T-helper 2 cell treated with Interferon-gamma antibody and Interleukin-4, amounts not matched to agents 5 μg/mL and 100 μg/mL, for 36 hours (primary cell): Measurements from ENCODE around the gene ALX3.
A peak's percentile ranks its signal among the peaks of the same experiment; 100 is the strongest.

Source experiments
- DNase-seq: peaks from one replicate; pipeline ENCODE4 v3.0.0; 2021; ENCODE audit warnings: low spot score
- H3K27ac Mint-ChIP-seq: one replicate; pipeline ENCODE4 v1.8.0; 2021; ENCODE audit warnings: mild to moderate bottlenecking, mixed read lengths
- H3K27me3 Mint-ChIP-seq: one replicate; pipeline ENCODE4 v1.8.0; 2021; ENCODE audit warnings: low read depth, mixed read lengths
- H3K36me3 Mint-ChIP-seq: one replicate; pipeline ENCODE4 v1.8.0; 2021; ENCODE audit warnings: low read depth, mixed read lengths
- H3K4me1 Mint-ChIP-seq: one replicate; pipeline ENCODE4 v1.8.0; 2021; ENCODE audit warnings: low read depth, mixed read lengths
- H3K4me3 Mint-ChIP-seq: one replicate; pipeline ENCODE4 v1.8.0; 2022; ENCODE audit warnings: mild to moderate bottlenecking, moderate library complexity, mixed read lengths
- H3K9me3 Mint-ChIP-seq: one replicate; pipeline ENCODE4 v1.8.0; 2021; ENCODE audit warnings: mixed read lengths

Gene ALX3

DNA sequence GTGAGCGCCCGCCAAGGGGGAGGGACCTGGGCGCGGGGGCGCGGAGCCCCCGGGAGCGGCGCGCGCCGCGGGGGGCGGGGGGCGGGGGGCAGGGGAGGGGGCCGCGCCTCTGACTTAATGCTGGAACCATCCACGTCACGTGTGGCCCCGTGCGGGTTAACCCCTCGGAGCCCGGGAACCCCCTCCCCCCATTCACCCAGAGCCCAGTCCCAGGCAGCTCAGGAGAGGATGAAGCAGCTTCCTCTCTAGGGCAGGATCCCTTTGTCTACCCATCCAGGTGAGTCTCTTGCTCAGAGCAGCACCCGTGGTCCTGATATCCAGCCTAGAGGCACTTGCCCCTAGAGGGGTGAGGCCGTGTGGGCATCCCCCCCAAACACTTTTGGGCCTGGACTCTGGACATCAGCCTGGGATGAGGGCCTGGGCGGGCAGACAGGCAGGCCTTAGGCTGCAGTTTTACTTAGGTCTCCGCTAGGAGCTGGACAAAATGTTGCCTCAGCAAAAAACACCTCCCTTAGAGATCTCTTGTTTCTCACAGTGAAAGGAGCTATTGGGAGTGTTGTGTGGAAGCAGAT, at the start of gene ALX3:
Gene ALX3 (minus strand): TSS at position 2 of the 572 bp plus-strand sequence. CDS start 60 bp downstream, outside the sequence.
- no peak for DNase-seq
- Mint-ChIP-seq H3K27ac (no peak within 1 kb of the TSS), H3K27me3 (peaks cover 86% of the 10 kb centered on the region), H3K9me3 (no peaks in the 10 kb centered on the region), H3K4me3 (no peak within 1 kb of the TSS), H3K36me3 (no peaks in the 10 kb centered on the region), H3K4me1 (peaks cover 7% of the 10 kb centered on the region)

GRCh38 chr1:110119843-110120242, 49.4 kb upstream of the ALX3 start:
- no peak for DNase-seq
- H3K4me1 Mint-ChIP-seq: no peaks in the 10 kb centered on the region
- no peak overlapping the region for H3K4me3 Mint-ChIP-seq
- peaks cover 14% of the 10 kb centered on the region for H3K9me3 Mint-ChIP-seq
- H3K27ac Mint-ChIP-seq: no peak overlapping the region
- peaks cover 5% of the 10 kb centered on the region for H3K36me3 Mint-ChIP-seq
- peaks cover 17% of the 10 kb centered on the region for H3K27me3 Mint-ChIP-seq

GRCh38 chr1:110118636-110119396, 48.3 kb upstream of the ALX3 start:
- Mint-ChIP-seq H3K27me3 (peaks cover 16% of the 10 kb centered on the region), H3K27ac (no peak overlapping the region), H3K4me1 (no peaks in the 10 kb centered on the region), H3K36me3 (peaks cover 5% of the 10 kb centered on the region), H3K4me3 (no peak overlapping the region), H3K9me3 (peaks cover 14% of the 10 kb centered on the region)
- no peak for DNase-seq

DNA sequence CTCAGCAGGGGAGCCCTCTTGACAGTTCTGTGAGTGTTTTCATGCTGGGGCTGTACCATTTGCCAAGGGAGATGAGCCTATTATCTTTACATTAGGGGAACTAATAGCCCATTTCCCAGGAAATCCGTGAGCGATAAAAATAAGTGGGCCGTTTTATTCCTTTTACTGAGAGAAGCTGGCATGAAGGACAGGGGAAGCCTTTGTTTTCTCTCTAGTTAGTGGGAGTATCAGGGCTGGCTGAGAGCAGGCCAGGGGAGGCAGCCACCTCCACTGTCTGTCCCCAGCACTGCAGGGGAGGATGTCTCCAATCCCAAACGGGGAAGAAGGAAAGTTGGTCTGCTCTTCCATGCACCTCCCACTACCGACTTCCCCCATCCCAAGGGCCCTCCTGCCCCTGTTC, 44.3 kb upstream of the ALX3 start:
- Mint-ChIP-seq H3K9me3 (no peaks in the 10 kb centered on the region), H3K4me3 (no peak overlapping the region), H3K27ac (no peak overlapping the region), H3K36me3 (no peaks in the 10 kb centered on the region), H3K4me1 (no peaks in the 10 kb centered on the region), H3K27me3 (peaks cover 17% of the 10 kb centered on the region)
- DNase-seq: no peak

GRCh38 chr1:110114173-110114572, 43.7 kb upstream of the ALX3 start:
- Mint-ChIP-seq H3K27ac (no peak overlapping the region), H3K36me3 (no peaks in the 10 kb centered on the region)

DNA sequence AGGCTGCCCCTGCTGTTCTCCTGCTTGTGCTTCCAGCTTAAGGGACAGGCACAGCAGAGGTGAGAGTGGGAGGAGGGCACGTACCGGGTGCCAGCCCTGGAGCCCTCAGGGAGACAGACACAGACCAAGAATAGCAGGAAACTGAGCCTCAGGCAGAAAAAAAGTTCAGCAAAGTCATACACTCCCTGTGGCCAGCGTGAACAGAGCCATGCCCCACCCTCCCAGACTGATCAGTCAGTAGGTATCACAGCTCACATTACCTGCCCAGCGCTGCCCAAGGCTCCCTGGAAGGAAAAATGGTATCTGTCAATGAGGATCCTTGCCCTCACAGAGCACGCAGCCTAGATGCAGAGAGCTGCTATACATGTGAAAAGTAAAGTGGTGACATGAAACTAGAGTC, 43.1 kb upstream of the ALX3 start:
- no peaks in the 10 kb centered on the region for H3K9me3 Mint-ChIP-seq

More at GRCh38 chr1:110114173-110114572, 43.7 kb upstream of the ALX3 start:
- peaks cover 19% of the 10 kb centered on the region for H3K27me3 Mint-ChIP-seq
- DNase-seq: no peak
- H3K4me1 Mint-ChIP-seq: no peaks in the 10 kb centered on the region
- H3K4me3 Mint-ChIP-seq: no peak overlapping the region
- no peaks in the 10 kb centered on the region for H3K9me3 Mint-ChIP-seq

DNA sequence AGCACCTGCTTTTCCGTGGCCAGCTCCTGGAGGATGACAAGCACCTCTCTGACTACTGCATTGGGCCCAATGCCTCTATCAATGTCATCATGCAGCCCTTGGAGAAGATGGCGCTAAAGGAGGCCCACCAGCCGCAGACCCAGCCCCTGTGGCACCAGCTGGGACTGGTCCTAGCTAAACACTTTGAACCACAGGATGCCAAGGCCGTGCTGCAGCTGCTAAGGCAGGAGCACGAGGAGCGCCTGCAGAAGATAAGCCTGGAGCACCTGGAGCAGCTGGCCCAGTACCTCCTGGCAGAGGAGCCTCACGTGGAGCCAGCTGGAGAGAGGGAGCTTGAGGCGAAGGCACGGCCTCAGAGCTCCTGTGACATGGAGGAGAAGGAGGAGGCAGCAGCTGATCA, 42.2 kb upstream of the ALX3 start:
- no peaks in the 10 kb centered on the region for H3K9me3 Mint-ChIP-seq
- DNase-seq: no peak
- H3K27me3 Mint-ChIP-seq: peaks cover 20% of the 10 kb centered on the region
- no peaks in the 10 kb centered on the region for H3K36me3 Mint-ChIP-seq
- no peaks in the 10 kb centered on the region for H3K4me1 Mint-ChIP-seq
- no peak overlapping the region for H3K4me3 Mint-ChIP-seq
- no peak overlapping the region for H3K27ac Mint-ChIP-seq

More for the DNA sequence above, 43.1 kb upstream of the ALX3 start:
- no peak overlapping the region for H3K4me3 Mint-ChIP-seq
- peaks cover 20% of the 10 kb centered on the region for H3K27me3 Mint-ChIP-seq
- no peak for DNase-seq
- H3K27ac Mint-ChIP-seq: no peak overlapping the region
- H3K36me3 Mint-ChIP-seq: no peaks in the 10 kb centered on the region
- no peaks in the 10 kb centered on the region for H3K4me1 Mint-ChIP-seq

- Mint-ChIP-seq H3K4me3 (no peak within 1 kb of the TSS), H3K27me3 (peaks cover 22% of the 10 kb centered on the region), H3K9me3 (no peaks in the 10 kb centered on the region)
Observed at GRCh38 chr1:110112143-110112542, 41.7 kb upstream of the ALX3 start, which contains the start of gene UBL4B. TSS of gene UBL4B (plus strand) at chr1:110112443. CDS start at chr1:110112535, 92 bp downstream.

GRCh38 chr1:110111081-110111480, 40.6 kb upstream of the ALX3 start:
- no peak for DNase-seq
- no peaks in the 10 kb centered on the region for H3K36me3 Mint-ChIP-seq
- no peak overlapping the region for H3K4me3 Mint-ChIP-seq
- no peaks in the 10 kb centered on the region for H3K9me3 Mint-ChIP-seq
- H3K27me3 Mint-ChIP-seq: peaks cover 19% of the 10 kb centered on the region
- no peaks in the 10 kb centered on the region for H3K4me1 Mint-ChIP-seq
- no peak overlapping the region for H3K27ac Mint-ChIP-seq

More at GRCh38 chr1:110112143-110112542, 41.7 kb upstream of the ALX3 start, which contains the start of gene UBL4B:
- no peaks in the 10 kb centered on the region for H3K4me1 Mint-ChIP-seq
- H3K27ac Mint-ChIP-seq: no peak within 1 kb of the TSS
- DNase-seq: no peak
- no peaks in the 10 kb centered on the region for H3K36me3 Mint-ChIP-seq

- no peaks in the 10 kb centered on the region for H3K4me1 Mint-ChIP-seq
- no peak for DNase-seq
- no peaks in the 10 kb centered on the region for H3K9me3 Mint-ChIP-seq
- H3K27ac Mint-ChIP-seq: no peak overlapping the region
- peaks cover 13% of the 10 kb centered on the region for H3K27me3 Mint-ChIP-seq
- no peak overlapping the region for H3K4me3 Mint-ChIP-seq
- no peaks in the 10 kb centered on the region for H3K36me3 Mint-ChIP-seq
Observed at GRCh38 chr1:110107867-110108469, 37.5 kb upstream of the ALX3 start.

- Mint-ChIP-seq H3K4me1 (no peaks in the 10 kb centered on the region), H3K4me3 (no peak overlapping the region), H3K36me3 (no peaks in the 10 kb centered on the region), H3K27me3 (peaks cover 7% of the 10 kb centered on the region), H3K9me3 (no peaks in the 10 kb centered on the region), H3K27ac (no peak overlapping the region)
- peak; percentile 47 for DNase-seq
Observed at GRCh38 chr1:110106013-110106941, 35.8 kb upstream of the ALX3 start.

- Mint-ChIP-seq H3K9me3 (no peaks in the 10 kb centered on the region), H3K27me3 (peaks cover 4% of the 10 kb centered on the region), H3K4me1 (no peaks in the 10 kb centered on the region), H3K27ac (no peak overlapping the region), H3K36me3 (no peaks in the 10 kb centered on the region), H3K4me3 (no peak overlapping the region)
- no peak for DNase-seq
Observed at GRCh38 chr1:110102081-110102480, 31.6 kb upstream of the ALX3 start.

DNA sequence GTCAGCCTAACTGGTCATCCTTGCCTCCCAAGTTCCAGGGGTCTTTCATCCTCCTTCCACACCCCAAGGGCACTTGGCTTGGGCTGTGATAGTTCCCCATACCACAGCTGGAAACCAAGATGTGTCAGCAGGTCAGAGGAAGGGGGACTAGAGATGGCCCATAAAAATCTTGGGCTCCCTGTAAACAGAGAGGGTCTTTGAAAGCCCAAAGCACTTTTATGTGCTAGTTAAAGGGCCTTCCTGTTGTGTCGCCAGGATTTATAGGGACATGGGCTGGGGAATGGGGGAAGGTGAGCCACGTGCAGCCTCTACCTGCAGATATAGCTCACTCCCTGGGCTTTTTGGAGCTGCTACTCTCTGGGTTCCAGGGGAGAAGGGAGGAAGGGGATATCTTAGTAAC, 29.9 kb upstream of the ALX3 start:
- peaks cover 10% of the 10 kb centered on the region for H3K27me3 Mint-ChIP-seq
- no peaks in the 10 kb centered on the region for H3K9me3 Mint-ChIP-seq
- H3K4me1 Mint-ChIP-seq: no peaks in the 10 kb centered on the region
- no peak overlapping the region for H3K27ac Mint-ChIP-seq
- no peak for DNase-seq
- no peaks in the 10 kb centered on the region for H3K36me3 Mint-ChIP-seq
- no peak overlapping the region for H3K4me3 Mint-ChIP-seq
